KG1 (cell line): Measurements from ENCODE around the gene PTAFR.

Source experiments
- DNase-seq: peaks from one replicate; lab custom pipeline; 2025; lab: John Stamatoyannopoulos, UW

The PTAFR gene, protein sequence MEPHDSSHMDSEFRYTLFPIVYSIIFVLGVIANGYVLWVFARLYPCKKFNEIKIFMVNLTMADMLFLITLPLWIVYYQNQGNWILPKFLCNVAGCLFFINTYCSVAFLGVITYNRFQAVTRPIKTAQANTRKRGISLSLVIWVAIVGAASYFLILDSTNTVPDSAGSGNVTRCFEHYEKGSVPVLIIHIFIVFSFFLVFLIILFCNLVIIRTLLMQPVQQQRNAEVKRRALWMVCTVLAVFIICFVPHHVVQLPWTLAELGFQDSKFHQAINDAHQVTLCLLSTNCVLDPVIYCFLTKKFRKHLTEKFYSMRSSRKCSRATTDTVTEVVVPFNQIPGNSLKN

DNA sequence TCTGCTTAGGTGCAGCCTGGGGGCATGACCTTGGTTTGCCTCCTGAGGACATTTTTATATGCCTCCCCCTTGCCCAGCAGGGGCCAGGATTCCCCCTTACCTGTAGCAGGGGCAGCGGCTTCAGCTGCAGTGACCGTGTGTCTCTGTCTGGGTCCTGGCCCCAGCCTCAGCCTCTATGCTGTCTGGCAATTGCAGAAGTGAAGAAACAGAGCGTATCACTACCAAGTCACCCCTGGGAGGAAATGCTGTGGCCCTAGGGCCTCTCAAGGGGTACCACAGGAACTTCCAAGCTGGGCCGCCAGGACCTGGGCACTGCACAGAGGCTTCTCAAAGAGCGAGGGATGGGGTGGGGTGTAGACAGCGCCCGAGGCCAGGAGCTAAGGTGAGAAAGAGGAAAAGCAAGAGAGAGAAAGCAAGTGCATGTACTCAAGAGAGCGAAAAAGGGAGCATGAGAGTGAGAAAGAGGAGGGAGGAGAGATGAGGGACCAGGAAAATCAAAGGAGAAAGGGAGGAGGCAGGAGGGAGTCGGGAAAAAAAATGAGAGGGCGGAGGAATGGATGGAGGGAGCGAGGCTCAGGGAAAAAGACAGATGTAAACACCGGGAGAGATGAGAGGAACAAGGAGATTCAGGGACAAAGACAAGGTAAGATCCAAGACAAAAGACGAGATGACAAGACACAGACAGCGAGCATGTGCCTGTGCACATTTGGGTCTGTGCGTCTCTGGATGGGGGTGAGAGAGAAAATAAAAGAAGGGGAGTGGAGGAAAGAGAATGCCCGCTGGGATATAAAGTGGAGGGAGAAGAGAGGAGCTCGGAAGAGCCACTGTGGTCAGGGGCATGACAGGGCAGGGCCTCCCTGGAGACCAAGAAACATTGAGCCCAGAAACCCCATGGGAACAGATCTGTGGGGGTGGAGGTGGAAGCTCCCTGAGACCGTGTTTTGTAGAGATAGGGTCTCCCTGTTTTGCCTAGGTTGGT lies at the start of gene PTAFR:
Gene PTAFR, minus strand, starts transcription at position 199 of the 979 bp plus-strand sequence. CDS start 25,669 bp downstream, outside the sequence.
- no peak for DNase-seq

DNA sequence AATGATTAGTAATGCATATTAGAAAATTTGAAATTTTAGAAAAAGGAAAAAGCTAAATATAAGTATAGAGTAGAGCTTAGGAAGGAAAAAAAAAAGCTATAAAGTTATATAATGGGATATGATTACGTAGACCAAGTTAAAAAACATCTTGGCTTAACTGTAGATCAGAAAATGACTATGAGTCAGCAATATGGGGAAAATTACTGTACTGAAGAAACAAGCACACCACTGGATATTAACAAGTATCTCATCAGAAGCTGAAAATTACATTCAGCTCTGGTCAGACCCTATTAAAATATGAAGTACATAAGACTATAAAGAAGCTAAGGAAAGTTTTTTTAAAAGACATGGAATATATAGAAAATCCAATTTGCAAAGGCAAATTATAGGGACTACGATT lies 36.8 kb upstream of the PTAFR start:
- no peak for DNase-seq

DNA sequence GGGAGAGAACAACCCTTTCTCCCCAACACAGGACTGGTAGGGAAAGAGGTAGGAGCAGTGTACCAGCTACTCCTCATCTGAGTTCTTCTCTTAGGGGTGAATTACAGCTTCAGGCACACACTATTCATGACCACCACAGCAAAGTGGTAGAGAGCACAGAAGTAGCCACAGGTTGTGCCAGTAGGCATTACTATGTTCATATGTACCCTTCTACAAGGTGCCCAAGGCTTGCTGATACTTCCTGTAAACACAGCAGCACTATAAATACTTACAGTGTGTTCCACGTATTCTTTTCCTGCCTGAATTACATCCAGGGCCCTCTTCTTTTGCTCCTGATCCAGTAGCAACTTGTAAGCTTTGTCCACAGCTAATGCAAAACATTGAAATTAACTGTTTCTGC lies 33.2 kb upstream of the PTAFR start:
- no peak for DNase-seq

DNA sequence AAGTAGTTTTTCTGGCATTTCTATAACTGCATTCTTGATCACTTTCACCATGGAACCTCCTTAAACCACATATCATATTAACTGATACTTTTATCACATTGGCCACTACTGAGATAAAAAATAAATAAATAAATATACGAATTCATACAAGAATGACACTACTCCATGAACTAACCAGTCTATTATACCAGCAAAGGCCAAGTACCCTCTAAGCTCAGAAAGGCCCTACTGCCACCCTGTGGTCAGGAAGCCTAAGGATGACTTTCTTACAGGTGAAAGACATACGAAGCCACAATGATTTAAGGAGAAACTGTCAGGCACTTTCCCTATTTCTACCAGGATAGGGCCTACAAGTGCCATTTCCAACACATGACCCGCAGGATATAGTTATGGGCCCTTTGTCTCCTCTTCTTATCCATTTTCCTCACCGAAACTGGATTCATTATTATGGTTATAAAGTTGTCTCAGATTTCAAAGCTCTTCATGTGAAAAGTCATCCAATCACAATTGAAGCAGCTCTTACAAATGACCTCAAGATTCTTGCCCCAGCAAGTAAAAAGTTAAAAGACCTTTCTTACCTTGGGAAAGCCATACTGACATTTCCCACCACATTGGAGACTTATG lies 32.4 kb upstream of the PTAFR start:
- peak; percentile 29 for DNase-seq

DNA sequence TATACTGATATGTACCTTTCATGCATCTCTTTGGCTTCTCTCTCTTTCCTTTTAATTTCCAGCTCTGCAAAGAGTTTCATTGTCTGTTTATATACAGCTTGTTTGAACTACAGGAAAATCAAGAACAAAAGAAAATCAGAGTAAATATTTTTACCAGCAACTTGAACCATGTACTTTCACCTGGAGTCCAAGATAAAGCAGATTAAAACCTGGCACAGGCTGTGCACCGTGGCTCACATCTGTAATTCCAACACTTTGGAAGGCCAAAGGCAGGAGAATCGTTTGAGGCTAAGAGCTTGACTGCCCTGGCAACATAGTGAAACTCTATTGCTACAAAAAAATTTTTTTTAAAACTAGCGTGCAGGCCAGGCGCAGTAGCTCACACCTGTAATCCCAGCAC lies 28.8 kb upstream of the PTAFR start:
- no peak for DNase-seq

DNA sequence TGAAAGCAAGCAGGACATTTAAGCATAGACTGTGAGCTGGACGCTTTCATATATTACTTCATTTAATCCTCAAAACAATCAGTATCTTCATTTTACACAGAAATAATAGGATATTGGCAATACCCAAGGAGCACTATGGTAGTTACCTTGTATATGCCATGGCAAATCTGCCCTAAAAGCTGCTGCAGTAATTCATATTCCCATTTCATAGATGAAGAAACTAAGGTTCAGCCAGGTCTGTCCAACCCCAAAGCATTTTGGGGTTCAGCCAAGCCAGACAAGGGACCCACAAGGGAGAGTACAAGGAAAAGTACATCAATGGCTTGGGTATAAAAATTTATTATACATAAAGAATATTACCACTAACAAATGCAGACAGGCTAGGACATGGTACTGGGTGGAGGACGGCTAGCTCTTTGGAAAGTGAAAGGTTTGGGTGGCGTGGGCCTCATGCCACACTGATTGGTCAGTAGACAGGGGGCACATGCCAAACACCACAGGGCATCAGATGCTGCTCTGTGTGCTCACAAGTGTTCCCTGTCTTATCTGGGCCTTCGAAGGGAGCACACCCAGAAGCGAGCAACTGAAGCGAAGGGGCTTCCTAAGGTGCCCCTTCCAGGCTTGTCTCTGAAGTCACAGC lies 23.9 kb upstream of the PTAFR start:
- no peak for DNase-seq

DNA sequence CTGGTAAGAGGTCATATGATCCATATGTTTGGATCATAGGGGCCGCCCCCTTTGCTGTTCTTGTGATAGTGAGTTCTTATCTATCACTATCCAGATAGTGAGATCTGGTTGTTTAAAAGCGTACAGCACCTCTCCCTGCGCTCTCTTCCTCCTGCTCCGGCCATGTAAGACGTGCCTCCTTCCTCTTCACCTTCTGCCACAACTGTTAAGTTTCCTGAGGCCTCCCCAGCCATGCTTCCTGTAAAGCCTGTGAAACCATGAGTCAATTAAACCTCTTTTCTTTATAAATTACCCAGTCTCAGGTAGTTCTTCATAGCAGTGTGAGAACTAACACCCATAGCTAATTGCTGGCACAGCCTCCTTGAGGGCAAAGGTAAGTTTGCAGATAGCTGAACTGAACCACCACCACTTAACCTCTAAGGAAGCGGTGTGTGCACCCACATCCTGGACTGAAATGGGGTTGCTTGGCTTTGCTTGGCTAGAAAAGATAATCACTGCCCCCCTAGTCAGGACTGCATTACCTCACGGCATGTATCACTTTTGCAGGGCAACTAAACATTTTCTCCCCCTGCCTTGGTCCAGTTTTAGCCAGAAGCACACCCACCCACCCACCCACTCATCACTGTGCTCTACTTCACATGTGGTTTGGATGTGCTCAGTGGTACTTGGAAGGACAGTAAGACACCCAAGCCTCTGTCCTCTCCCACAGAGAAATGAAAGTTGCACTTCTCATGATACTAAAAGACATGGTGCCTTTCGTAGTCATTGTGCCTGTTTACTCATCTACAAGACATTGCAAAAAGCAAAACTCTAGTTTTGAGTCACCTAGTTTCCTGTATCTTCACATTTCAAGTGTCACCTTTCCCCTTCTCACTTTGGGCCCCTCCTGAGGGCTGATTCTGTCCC lies 23.1 kb upstream of the PTAFR start:
- no peak for DNase-seq

DNA sequence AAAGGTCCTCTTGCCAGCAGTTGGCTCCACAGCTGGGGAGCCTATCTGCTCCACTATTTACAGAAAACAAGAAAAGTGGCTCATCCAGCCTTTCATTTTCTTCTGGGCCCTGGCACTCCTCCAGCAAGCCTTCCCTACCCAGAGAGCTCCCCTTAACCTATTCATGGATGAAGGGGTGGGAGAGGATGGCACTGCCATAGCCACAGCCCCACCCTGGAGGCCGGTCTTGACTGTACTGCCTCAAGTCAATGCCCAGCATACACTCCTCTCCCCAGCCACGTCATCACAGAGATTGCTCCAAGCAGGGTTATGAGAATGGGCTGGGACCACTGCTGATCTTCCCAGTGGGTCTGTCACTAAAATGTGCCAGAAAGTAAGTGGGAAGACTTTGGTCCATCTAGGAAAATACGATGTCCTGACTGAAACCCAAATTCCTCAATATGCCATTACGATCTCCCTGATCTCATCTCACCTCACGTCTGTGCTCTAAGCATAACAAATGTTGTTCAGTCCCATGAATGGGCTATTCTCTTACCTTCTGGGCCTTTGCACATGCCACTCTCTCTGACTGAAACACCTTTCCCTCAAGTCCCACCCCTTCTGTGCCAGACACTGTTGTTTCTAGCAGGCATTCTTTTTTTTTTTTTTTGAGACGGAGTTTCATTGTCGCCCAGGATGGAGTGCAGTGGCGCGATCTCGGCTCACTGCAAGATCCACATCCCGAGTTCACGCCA lies 21.4 kb upstream of the PTAFR start:
- DNase-seq, result no peak

DNA sequence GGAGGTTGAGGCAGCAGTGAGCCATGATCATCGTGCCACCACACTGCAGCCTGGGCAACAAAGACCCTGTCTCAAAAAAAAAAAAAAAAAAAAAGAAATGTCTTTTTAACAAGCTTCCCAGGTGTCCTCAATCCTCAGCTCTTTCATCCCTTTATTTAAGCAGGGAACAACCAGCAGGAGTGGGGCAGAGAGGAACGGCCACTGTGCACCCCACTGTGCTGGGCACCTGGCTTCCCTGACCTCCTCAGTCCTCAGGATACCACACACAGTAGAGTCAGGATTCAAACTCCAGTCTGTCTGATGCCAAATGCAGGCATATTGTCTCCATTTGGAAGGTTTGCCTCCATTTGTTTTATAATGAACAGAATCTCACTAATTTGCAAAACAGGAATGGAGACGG lies 19.8 kb upstream of the PTAFR start:
- DNase-seq, result no peak

DNA sequence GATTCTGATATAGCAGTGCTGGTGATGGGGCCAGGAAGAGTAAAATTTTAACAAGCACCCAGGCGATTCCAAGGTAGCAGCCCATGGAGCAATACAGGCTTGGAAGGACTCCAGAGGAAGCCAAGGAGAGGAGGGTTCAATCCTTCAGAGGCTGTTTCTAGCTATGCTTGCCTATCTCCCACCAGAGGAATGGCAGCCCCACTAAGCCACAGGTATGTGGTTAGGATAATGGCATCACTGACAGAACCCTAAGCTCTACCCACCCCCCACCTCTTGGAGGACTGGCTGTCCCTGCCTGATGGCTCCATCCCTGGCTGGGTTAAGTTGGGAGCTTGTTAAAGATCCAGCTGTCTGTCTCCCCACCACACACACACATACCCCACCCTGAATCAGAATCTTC lies 19.3 kb upstream of the PTAFR start:
- no peak for DNase-seq

DNA sequence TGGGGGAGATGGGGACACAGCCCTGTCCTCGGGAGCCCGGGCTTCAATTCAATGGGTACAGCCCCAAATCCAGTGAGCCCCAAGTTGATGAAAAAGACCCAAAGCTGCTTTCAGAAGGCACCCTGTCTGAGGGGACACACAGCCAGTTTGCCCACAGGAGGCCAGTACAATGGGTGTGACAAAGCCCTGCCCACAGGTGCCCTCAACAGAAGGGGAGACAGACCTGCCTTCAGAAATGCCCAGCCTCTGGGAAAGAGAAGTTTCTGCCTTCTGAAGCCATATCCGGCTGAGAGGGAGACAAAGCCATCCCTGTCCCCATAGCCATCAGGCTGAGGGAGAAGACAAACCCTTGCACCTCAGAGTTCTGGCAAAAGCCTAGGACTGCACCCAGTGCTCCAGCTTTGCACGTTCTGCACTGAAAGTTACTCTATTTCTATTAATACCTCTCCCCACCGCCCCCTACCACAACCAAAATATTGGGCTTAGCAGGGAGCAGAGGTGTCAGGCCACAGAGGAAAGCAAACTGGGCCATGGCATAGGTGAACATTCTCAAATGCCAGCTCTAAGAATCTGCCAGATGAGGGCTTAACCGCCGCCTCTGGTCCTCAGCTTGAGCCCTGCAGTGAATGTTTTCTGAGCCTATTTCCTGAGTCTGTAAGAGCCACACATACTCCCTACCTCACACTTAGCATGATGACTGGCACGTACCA lies 18.0 kb upstream of the PTAFR start:
- no peak for DNase-seq

DNA sequence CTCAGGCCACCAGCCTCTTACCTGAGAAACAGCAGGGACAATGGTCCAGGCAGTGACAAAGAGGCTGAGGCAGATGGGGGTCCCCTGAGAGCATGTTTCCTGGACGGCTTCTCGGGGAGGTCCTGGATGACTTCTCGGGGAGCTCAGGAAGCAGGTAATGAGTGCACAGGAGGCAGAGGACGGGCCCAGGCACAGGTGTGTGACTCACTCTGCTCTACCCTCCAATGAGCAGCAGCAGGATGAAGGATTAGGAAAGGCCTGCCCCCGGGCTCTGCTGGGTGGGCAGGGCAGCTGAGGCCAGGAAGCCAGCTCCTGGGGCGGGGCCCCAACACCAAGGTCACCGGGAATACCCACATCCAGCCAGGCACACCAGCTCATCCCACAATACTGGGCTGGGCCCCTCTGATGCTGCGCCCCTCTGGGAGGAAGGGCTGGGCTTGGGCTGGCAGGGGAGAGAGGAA lies 17.2 kb upstream of the PTAFR start:
- DNase-seq, result no peak

DNA sequence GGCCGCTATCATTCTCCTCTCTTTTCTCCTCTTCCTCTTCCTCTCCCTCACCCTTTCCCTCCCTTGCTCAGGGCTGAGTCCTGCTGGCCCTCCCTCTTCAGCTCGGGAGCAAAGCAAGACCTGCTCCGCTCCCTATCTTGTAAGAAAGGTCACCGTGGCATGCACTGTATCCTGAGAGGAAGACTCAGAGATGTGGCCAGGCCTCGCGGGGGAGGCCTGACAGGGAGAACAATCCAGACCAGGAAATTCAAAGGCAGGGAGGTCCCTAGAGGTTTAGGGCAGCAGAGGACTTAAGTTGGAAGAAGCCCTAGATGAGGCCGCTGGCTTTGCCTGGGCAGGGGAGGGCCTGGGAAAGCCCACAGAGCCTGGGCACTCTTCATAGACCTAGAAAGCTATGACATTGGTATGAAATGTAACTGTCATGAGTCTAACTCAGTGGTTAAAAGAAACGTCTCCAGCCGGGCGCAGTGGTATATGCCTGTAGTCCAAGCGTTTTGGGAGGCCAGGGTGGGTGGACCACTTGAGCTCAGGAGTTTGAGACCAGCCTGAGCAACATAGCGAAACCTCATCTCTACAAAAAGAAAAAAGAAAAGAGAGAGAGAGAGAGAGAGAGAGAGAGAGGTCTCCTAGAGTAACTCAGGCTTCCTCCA lies 14.6 kb upstream of the PTAFR start:
- DNase-seq, result no peak

DNA sequence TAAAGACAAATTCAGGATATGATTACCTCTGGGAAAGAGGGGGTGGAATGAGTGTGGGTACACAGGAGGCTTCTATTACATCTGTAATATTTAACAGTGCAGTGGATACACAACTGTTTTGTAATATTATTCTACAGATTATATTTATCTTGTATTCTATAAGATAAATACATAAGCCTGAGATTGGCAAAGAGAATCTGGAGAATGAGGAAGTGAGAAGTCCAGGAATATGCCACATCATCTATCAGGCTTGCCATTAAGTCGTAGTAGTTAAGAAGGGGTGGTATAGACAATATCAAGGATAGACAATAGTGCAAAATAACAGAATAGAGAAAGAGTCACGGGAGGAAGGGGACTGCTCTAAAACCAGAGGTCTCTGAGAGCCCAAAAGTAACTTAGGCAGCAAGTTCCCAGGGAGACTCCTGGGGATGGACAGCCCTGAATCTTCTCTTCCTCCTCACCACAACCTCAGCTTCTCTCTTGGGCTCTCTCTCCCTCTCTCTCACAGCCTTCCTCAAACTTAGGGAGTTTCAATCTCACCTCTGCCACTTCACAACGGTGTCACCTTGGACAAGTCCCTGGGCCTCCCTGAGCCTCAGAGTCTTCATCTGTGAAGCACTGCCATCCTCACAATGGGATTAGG lies 14.0 kb upstream of the PTAFR start:
- no peak for DNase-seq

DNA sequence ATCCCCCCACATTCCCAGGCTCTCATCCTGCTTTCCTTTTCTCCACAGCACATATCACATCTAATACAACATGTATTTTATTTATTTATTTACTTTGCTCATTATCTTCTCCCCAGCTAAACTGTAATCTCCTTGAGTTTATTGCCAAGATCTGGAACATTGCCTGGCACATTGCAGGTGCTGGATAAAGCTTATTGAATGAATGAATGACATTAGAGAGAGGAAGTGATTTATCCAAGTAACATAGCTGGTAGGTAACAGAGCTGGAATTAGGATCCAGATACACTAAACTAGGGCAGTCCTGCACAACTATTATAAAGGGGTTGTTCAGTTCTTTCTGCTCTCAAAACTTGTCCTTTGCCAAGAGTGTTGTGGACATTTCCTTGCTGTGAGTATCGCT lies 8.6 kb upstream of the PTAFR start:
- DNase-seq, result no peak

DNA sequence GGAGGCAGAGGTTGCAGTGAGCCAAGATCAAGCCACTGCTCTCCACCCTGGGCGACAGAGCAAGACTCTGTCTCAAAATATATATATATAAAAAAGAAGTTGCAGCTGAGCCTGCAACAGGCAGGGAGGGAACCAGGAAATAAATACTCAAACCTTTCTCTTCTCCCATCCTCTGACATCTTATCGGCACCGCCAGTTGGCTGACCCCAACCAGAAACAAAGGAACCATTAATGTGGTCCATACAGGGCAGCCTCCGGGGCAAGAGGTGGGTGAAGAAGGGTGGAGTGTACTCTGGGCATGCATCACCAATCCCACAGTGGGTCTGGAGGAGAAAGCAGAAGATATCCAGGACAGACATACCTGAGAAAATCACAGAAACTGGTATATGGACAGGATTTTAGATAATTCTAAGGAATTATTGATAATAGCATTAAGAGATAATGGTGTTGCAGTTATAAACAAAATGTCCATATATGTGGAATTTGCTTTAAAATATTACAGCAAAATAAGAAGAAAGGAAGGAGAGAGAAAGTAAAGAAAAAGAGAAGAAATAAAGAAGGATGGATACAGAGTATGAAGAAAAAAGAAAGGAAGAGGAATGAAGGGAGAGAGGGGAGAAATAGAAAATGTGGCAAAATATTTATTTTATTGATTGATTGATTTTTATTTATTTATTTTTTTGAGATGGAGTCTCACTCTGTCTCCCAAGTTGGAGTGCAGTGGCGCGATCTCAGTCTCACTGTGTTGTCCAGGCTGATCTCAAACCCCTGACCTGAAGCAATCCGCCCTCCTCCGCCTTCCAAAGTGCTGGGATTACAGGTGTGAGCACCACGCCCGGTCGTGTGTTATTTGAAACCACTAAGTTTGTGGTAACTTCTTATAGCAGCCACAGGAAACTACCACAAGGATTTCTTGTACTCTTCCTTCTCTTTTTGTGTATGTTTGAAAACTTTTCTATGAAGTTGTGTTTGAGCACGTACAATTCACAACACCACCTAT lies 4.1 kb upstream of the PTAFR start:
- DNase-seq, result no peak
